Liver (tissue), 9 donors: Measurements from ENCODE around the gene GALNT9. TPM values are rescaled to one million over a fixed set of nuclear protein-coding genes. Genes with fewer than 3 reads are reported as not detected.
"Not testable (repeated sequence)": the region's sequence is repeated elsewhere in the genome, so short reads cannot be mapped to it uniquely, and the experiment has no call there.

Source experiments
- DNase-seq: peaks from one replicate; pipeline ENCODE4 v3.0.0-alpha.2; 2017; ENCODE audit warnings: low spot score
- H3K27ac ChIP-seq, 2 donors: one replicate each; pipeline ENCODE4 v1.7.0; 2013; ENCODE audit warnings: inconsistent platforms in 2 of 2, low read length in 2 of 2, control low read depth in 1 of 2, low read depth in 1 of 2, mild to moderate bottlenecking in 1 of 2
- H3K27me3 ChIP-seq, 4 donors: one replicate each; pipeline versions ENCODE4 v1.6.1 to v1.7.0; 2013; ENCODE audit warnings: low read length in 3 of 4, inconsistent platforms in 1 of 4, mild to moderate bottlenecking in 1 of 4, moderate library complexity in 1 of 4; ENCODE audit not compliant: control insufficient read depth in 4 of 4, insufficient read depth in 4 of 4
- H3K36me3 ChIP-seq, 4 donors: one replicate each; pipeline versions ENCODE4 v1.6.1 to v1.7.0; 2013; ENCODE audit warnings: low read length in 3 of 4, mild to moderate bottlenecking in 3 of 4, low read depth in 1 of 4, moderate library complexity in 1 of 4; ENCODE audit not compliant: control insufficient read depth in 4 of 4, insufficient read depth in 3 of 4
- H3K4me1 ChIP-seq, 4 donors: one replicate each; pipeline versions ENCODE4 v1.6.1 to v1.7.0; 2013; ENCODE audit warnings: low read length in 3 of 4, mild to moderate bottlenecking in 3 of 4, moderate library complexity in 1 of 4; ENCODE audit not compliant: control insufficient read depth in 4 of 4, insufficient read depth in 4 of 4
- H3K4me3 ChIP-seq, 3 donors: one replicate each; pipeline versions ENCODE4 v1.6.1 to v1.7.0; 2013; ENCODE audit warnings: low read length in 3 of 3, control low read depth in 1 of 3, low read depth in 1 of 3, mild to moderate bottlenecking in 1 of 3
- H3K9ac ChIP-seq, 2 donors: one replicate each; pipeline ENCODE4 v1.7.0; 2013; ENCODE audit warnings: low read length in 2 of 2, mild to moderate bottlenecking in 2 of 2, moderate library complexity in 2 of 2, control low read depth in 1 of 2, low read depth in 1 of 2
- H3K9me3 ChIP-seq, 4 donors: one replicate each; pipeline versions ENCODE4 v1.6.1 to v1.7.0; 2013; ENCODE audit warnings: low read length in 3 of 4; ENCODE audit not compliant: control insufficient read depth in 4 of 4
- ATF3 ChIP-seq: IDR thresholded peaks from 2 replicates; pipeline ENCODE4 v1.6.1; 2016; ENCODE audit warnings: antibody characterized with exemption
- FOXA1 ChIP-seq: IDR thresholded peaks from 2 replicates; pipeline ENCODE4 v1.6.1; 2016; ENCODE audit warnings: antibody characterized with exemption
- FOXA2 ChIP-seq: IDR thresholded peaks from 2 replicates; pipeline ENCODE4 v1.6.1; 2016; ENCODE audit warnings: antibody characterized with exemption
- GABPA ChIP-seq, 2 donors: IDR thresholded peaks in 1 of 2; conservative IDR thresholded peaks in 1 of 2; 2 replicates each; pipeline ENCODE4 v1.6.1; 2016; ENCODE audit warnings: antibody characterized with exemption in 2 of 2, mild to moderate bottlenecking in 1 of 2, moderate library complexity in 1 of 2
- HNF4A ChIP-seq, 2 donors: conservative IDR thresholded peaks; 2 replicates each; pipeline ENCODE4 v1.6.1; 2016; ENCODE audit warnings: antibody characterized with exemption in 2 of 2, mild to moderate bottlenecking in 2 of 2
- HNF4G ChIP-seq: IDR thresholded peaks from 2 replicates; pipeline ENCODE4 v1.6.1; 2016; ENCODE audit warnings: antibody characterized with exemption
- TAF1 ChIP-seq: conservative IDR thresholded peaks from 2 replicates; pipeline ENCODE4 v1.6.1; 2016; ENCODE audit warnings: antibody characterized with exemption, mild to moderate bottlenecking
- WGBS: extraction: QIAGEN DNeasy Blood & Tissue Kit; methylation state at CpG from one replicate; pipeline ENCODE4 v1.1.7; 2013; 5-methylcytosine and 5-hydroxymethylcytosine counted together
- polyA plus RNA-seq, 2 donors: library from polyadenylated mRNA; stranded (reverse) in 1 of 2; unstranded in 1 of 2; fragments of 200-250 nt in 1 of 2; fragments of >200 nt in 1 of 2; fragmentation: Nextera tagmentation in 1 of 2; extraction: Ambion mirVana in 1 of 2; gene quantifications; one replicate each; pipeline versions ENCODE4 v1.2.1 to v1.2.3, GENCODE V29; 2013 to 2015
- total RNA-seq, 2 donors: library from RNA; depleted of rRNA; stranded (reverse); fragments of >200 nt; gene quantifications; one replicate each; pipeline ENCODE4 v1.2.3, GENCODE V29; 2014
- TF ChIP-seq, protein P1 (sequence below): IDR thresholded peaks from 2 replicates; pipeline ENCODE4 v1.6.1; 2016; ENCODE audit warnings: antibody characterized with exemption
- TF ChIP-seq, protein P2 (sequence below): IDR thresholded peaks from 2 replicates; pipeline ENCODE4 v1.6.1; 2016; ENCODE audit warnings: antibody characterized with exemption
- TF ChIP-seq, protein P3 (sequence below): IDR thresholded peaks from 2 replicates; pipeline ENCODE4 v1.6.1; 2016; ENCODE audit warnings: antibody characterized with exemption, mild to moderate bottlenecking
- TF ChIP-seq, protein P4 (sequence below): fragments of 150-350 bp; IDR thresholded peaks from 2 replicates; pipeline ENCODE4 v1.5.1; 2017; ENCODE audit warnings: improper control_type of control experiment, low read depth, low read length; ENCODE audit not compliant: missing input control
- donor health status: healthy.
- donor health status: healthy.
- donor health status: healthy.
- donor health status: healthy.
- donor health status: healthy.

Gene GALNT9
- total and polyA plus RNA-seq, 4 donors = 0.05 to 0.25 (median 0.09) TPM; not detected in 1

DNA sequence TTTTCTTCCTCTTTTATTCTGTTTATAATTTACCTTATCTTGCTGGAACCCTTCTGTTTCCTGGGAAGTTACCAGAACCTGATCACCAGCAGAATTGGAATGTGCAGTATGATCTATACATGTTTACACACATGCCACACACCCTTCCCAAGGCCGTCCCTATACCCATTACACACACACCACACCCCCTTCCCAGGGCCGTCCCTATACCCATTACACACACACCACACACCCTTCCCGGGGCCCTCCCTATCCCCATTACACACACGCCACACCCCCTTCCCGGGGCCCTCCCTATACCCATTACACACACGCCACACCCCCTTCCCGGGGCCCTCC, 88.8 kb downstream of the GALNT9 start:
- H3K4me1 ChIP-seq, DNase-seq, H3K36me3 ChIP-seq, H3K27ac ChIP-seq, H3K9ac ChIP-seq, H3K4me3 ChIP-seq, H3K9me3 ChIP-seq, H3K27me3 ChIP-seq: not testable (repeated sequence)
- 87% methylated on average over 7 of the region's 7 CpGs for WGBS

GRCh38 chr12:132239796-132240668, 89.4 kb downstream of the GALNT9 start:
- Histone ChIP-seq H3K4me3 (no peak overlapping the region), H3K4me1 (no peaks in the 10 kb centered on the region), H3K36me3 (no peaks in the 10 kb centered on the region), H3K9me3 (no peaks in the 10 kb centered on the region), H3K27me3 (no peaks in the 10 kb centered on the region), H3K27ac (no peak overlapping the region), H3K9ac (no peak overlapping the region)
- DNase-seq = no peak
- TF ChIP-seq HNF4A (conservative IDR thresholded peaks at IDR 0.05) (no peak), FOXA1 (no peak), HNF4G (no peak), FOXA2 (no peak), ATF3 (no peak), TAF1 (no peak), GABPA (IDR thresholded peaks at IDR 0.05 in 1 of 2, conservative IDR thresholded peaks at IDR 0.05 in 1 of 2) (no peak)
- TF ChIP-seq, protein P1, sequence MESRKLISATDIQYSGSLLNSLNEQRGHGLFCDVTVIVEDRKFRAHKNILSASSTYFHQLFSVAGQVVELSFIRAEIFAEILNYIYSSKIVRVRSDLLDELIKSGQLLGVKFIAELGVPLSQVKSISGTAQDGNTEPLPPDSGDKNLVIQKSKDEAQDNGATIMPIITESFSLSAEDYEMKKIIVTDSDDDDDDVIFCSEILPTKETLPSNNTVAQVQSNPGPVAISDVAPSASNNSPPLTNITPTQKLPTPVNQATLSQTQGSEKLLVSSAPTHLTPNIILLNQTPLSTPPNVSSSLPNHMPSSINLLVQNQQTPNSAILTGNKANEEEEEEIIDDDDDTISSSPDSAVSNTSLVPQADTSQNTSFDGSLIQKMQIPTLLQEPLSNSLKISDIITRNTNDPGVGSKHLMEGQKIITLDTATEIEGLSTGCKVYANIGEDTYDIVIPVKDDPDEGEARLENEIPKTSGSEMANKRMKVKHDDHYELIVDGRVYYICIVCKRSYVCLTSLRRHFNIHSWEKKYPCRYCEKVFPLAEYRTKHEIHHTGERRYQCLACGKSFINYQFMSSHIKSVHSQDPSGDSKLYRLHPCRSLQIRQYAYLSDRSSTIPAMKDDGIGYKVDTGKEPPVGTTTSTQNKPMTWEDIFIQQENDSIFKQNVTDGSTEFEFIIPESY = no peak
- TF ChIP-seq, protein P2, sequence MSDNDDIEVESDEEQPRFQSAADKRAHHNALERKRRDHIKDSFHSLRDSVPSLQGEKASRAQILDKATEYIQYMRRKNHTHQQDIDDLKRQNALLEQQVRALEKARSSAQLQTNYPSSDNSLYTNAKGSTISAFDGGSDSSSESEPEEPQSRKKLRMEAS = no peak
- TF ChIP-seq, protein P3, sequence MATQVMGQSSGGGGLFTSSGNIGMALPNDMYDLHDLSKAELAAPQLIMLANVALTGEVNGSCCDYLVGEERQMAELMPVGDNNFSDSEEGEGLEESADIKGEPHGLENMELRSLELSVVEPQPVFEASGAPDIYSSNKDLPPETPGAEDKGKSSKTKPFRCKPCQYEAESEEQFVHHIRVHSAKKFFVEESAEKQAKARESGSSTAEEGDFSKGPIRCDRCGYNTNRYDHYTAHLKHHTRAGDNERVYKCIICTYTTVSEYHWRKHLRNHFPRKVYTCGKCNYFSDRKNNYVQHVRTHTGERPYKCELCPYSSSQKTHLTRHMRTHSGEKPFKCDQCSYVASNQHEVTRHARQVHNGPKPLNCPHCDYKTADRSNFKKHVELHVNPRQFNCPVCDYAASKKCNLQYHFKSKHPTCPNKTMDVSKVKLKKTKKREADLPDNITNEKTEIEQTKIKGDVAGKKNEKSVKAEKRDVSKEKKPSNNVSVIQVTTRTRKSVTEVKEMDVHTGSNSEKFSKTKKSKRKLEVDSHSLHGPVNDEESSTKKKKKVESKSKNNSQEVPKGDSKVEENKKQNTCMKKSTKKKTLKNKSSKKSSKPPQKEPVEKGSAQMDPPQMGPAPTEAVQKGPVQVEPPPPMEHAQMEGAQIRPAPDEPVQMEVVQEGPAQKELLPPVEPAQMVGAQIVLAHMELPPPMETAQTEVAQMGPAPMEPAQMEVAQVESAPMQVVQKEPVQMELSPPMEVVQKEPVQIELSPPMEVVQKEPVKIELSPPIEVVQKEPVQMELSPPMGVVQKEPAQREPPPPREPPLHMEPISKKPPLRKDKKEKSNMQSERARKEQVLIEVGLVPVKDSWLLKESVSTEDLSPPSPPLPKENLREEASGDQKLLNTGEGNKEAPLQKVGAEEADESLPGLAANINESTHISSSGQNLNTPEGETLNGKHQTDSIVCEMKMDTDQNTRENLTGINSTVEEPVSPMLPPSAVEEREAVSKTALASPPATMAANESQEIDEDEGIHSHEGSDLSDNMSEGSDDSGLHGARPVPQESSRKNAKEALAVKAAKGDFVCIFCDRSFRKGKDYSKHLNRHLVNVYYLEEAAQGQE = no peak
- TF ChIP-seq, protein P4, sequence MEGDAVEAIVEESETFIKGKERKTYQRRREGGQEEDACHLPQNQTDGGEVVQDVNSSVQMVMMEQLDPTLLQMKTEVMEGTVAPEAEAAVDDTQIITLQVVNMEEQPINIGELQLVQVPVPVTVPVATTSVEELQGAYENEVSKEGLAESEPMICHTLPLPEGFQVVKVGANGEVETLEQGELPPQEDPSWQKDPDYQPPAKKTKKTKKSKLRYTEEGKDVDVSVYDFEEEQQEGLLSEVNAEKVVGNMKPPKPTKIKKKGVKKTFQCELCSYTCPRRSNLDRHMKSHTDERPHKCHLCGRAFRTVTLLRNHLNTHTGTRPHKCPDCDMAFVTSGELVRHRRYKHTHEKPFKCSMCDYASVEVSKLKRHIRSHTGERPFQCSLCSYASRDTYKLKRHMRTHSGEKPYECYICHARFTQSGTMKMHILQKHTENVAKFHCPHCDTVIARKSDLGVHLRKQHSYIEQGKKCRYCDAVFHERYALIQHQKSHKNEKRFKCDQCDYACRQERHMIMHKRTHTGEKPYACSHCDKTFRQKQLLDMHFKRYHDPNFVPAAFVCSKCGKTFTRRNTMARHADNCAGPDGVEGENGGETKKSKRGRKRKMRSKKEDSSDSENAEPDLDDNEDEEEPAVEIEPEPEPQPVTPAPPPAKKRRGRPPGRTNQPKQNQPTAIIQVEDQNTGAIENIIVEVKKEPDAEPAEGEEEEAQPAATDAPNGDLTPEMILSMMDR = no peak
- 87% methylated on average over 32 of the region's 32 CpGs for WGBS
